Measurements from ENCODE around the gene EMC9. TPM values are rescaled to one million over a fixed set of nuclear protein-coding genes. Genes with fewer than 3 reads are reported as not detected.

Gene EMC9
- total and polyA plus RNA-seq, 2 of the 8 experiments (the other 6 are each of a cell fraction or from before 2014, with no cell fraction given): 38.4 to 47.2 TPM

- H2AFZ ChIP-seq (ENCODE audit: low read length): no peak overlapping the region
- FAIRE-seq: no peak
- H4K91ac ChIP-seq (replicated peaks; ENCODE audit: insufficient read length, low read length): no peak overlapping the region
- no peaks in the 10 kb centered on the region for H3K27me3 ChIP-seq (replicated peaks in 1 of 4; ENCODE audit: control insufficient read depth in 3 of 4, extremely low read depth in 1 of 4, insufficient read depth in 3 of 4, low read length in 3 of 4)
- no peak overlapping the region for H3K14ac ChIP-seq (ENCODE audit: insufficient read length)
- H3K36me3 ChIP-seq (ENCODE audit: control insufficient read depth in 2 of 4, insufficient read depth in 4 of 4, low read length in 3 of 4): peaks cover 9 to 69% (median 47%) of the 10 kb centered on the region in 4 experiments; a peak in 7 of 8 replicates
- no peak overlapping the region for H3K4me3 ChIP-seq (ENCODE audit: extremely low read depth in 1 of 4, insufficient read depth in 2 of 4, low read depth in 3 of 4, low read length in 4 of 4)
- H4K20me1 ChIP-seq (replicated peaks in 1 of 2; ENCODE audit: control insufficient read depth in 1 of 2, insufficient read depth in 2 of 2, low read length in 2 of 2): peaks cover 4 to 8% of the 10 kb centered on the region in 2 experiments
- peak overlapping the region; percentile 18; the same call in 1 of the 2 replicates for H4K8ac ChIP-seq (ENCODE audit: extremely low read depth, insufficient read depth, low read length)
- no peak overlapping the region for H2BK5ac ChIP-seq (ENCODE audit: low read depth, low read length)
- no peak overlapping the region for H3K9ac ChIP-seq (replicated peaks in 1 of 4; ENCODE audit: extremely low read depth in 1 of 4, low read depth in 3 of 4, low read length in 3 of 4)
- no peak overlapping the region for H4K5ac ChIP-seq (ENCODE audit: insufficient read length, low read depth, low read length)
- H2BK20ac ChIP-seq (ENCODE audit: low read length): no peak overlapping the region
- WGBS, 2 experiments (ENCODE audit: extremely low coverage in 1 of 2, insufficient coverage in 1 of 2, insufficient read length in 1 of 2, insufficient replicate concordance in 2 of 2, low coverage in 1 of 2, low lambda C conversion rate in 2 of 2, missing lambda C conversion rate in 1 of 2): 98% methylated on average over 7 of the region's 7 CpGs; no CpG with 5 or more reads in 1 of the 2 experiments
- no peak overlapping the region for H3K27ac ChIP-seq (ENCODE audit: low read depth, low read length)
- no peak overlapping the region for H3K56ac ChIP-seq (replicated peaks; ENCODE audit: insufficient read length, low read depth, low read length)
- H3K4ac ChIP-seq (replicated peaks; ENCODE audit: insufficient read length, low read depth, low read length): no peak overlapping the region
- H3K79me1 ChIP-seq (ENCODE audit: low read depth, low read length): no peaks in the 10 kb centered on the region
- ChIA-PET CTCF (ENCODE audit: partially characterized antibody) (interaction anchor here (0.7 to 12.2 kb wide), 7 partner anchors 9 to 58 kb away, joined by 3 to 160 read pairs (median 6); partner anchors contain the start of genes IRF9 and PCK2), POLR2A (ENCODE audit: partially characterized antibody) (interaction anchor here (0.6 to 23.9 kb wide), 17 partner anchors 8 to 588 kb away, joined by 3 to 626 read pairs (median 8); partner anchors contain the start of genes CPNE6, DCAF11, EMC9 and IRF9)
- H3K4me2 ChIP-seq (ENCODE audit: insufficient read depth in 1 of 2, low read depth in 2 of 2, low read length in 2 of 2): no peak overlapping the region
- H2AK5ac ChIP-seq (ENCODE audit: low read depth, low read length): no peak overlapping the region
- H2BK15ac ChIP-seq (ENCODE audit: low read length): no peak overlapping the region
- no peaks in the 10 kb centered on the region for H3K4me1 ChIP-seq (replicated peaks in 1 of 4; ENCODE audit: control insufficient read depth in 3 of 4, insufficient read depth in 4 of 4, low read length in 3 of 4)
- no peak overlapping the region for H3K18ac ChIP-seq (ENCODE audit: extremely low read depth, low read length)
- no peaks in the 10 kb centered on the region for H3K79me2 ChIP-seq (ENCODE audit: control insufficient read depth in 1 of 2, insufficient read depth in 2 of 2, low read length in 2 of 2)
- no peak overlapping the region for H3K23ac ChIP-seq (ENCODE audit: insufficient read length)
- H2BK12ac ChIP-seq (ENCODE audit: low read depth, low read length): no peak overlapping the region
- peaks cover 7% of the 10 kb centered on the region in 2 experiments; a peak in 3 of 4 replicates for H3K9me3 ChIP-seq (ENCODE audit: insufficient read depth in 2 of 2, low read depth in 1 of 2, low read length in 1 of 2)
- no peak overlapping the region for H2BK120ac ChIP-seq (replicated peaks; ENCODE audit: low read depth, low read length)
- no peak for DNase-seq (ENCODE audit: low read depth in 1 of 2, low spot score in 2 of 2)
- H3K23me2 ChIP-seq (ENCODE audit: low read depth, low read length): no peaks in the 10 kb centered on the region
- TF ChIP-seq SP2 (IDR thresholded peaks at IDR 0.05; ENCODE audit: low read length): no peak
- no peak for TF ChIP-seq NRF1 (IDR thresholded peaks at IDR 0.05; ENCODE audit: low read depth, low read length)
- TF ChIP-seq CBX8 (IDR thresholded peaks at IDR 0.05; ENCODE audit: borderline replicate concordance, low read depth, low read length): no peak
- no peak for TF ChIP-seq EP300 (IDR thresholded peaks at IDR 0.05; ENCODE audit: borderline replicate concordance in 1 of 2, low read depth in 2 of 2, low read length in 2 of 2)
- TF ChIP-seq POLR2AphosphoS5 (IDR thresholded peaks at IDR 0.05; ENCODE audit: low read depth, low read length): no peak; the same call in 1 of the 2 replicates
- no peak for TF ChIP-seq ATF2 (IDR thresholded peaks at IDR 0.05; ENCODE audit: low read length)
- no peak for TF ChIP-seq PHF8 (conservative IDR thresholded peaks at IDR 0.05; ENCODE audit: low read depth, low read length)
- no peak for TF ChIP-seq FOSL1 (IDR thresholded peaks at IDR 0.05; ENCODE audit: insufficient read depth, low read depth, low read length)
- no peak for TF ChIP-seq YY1 (IDR thresholded peaks at IDR 0.05; ENCODE audit: low read depth, low read length)
- TF ChIP-seq EGR1 (IDR thresholded peaks at IDR 0.05; ENCODE audit: borderline replicate concordance, low read depth, low read length): no peak
These were observed 38.9 kb downstream of the EMC9 start for GRCh38 chr14:24102357-24103048.

All from H1 (cell line).